ENCODE data around the gene SLC25A1. TPM values are rescaled to one million over a fixed set of nuclear protein-coding genes. Genes with fewer than 3 reads are reported as not detected.

SLC25A1 gene
- polyA plus RNA-seq, 1 donor from 2014 or later: 81.4 TPM

DNA sequence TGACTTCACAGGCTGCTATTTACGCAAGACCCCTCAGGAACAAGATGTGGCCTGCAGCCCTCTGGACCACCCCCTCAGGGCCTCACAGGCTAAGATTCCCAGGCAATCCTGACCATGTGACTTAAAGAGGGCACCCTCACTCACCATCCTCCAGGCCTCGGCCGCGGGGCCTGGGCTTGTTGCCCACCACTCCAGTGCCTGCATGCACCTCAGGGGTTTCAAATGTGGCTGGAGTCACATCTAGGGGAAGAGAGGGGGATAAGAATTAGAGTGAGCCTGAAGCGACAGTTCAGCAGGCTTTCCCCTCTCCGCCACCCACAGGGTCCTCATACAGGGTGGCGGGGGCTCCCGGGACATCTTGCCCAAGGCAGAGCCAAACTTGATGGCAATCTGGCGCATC lies 36.1 kb downstream of the SLC25A1 start:
- no peak overlapping the region for H3K9ac ChIP-seq (ENCODE audit: low read length)
- peaks cover 14% of the 10 kb centered on the region for H3K27me3 ChIP-seq (ENCODE audit: insufficient read depth, low read depth, low read length)
- H2AFZ ChIP-seq (ENCODE audit: low read depth, low read length): no peak overlapping the region
- H3K4me3 ChIP-seq (ENCODE audit: low read length): no peak overlapping the region
- no peak for TF ChIP-seq RAD21 (conservative IDR thresholded peaks at IDR 0.05)
- TF ChIP-seq EZH2 (IDR thresholded peaks at IDR 0.05; ENCODE audit: borderline replicate concordance, insufficient read depth, low read length, poor library complexity, severe bottlenecking): no peak
- no peak for TF ChIP-seq MXI1 (conservative IDR thresholded peaks at IDR 0.05; ENCODE audit: poor library complexity, severe bottlenecking)
- TF ChIP-seq, protein P1, sequence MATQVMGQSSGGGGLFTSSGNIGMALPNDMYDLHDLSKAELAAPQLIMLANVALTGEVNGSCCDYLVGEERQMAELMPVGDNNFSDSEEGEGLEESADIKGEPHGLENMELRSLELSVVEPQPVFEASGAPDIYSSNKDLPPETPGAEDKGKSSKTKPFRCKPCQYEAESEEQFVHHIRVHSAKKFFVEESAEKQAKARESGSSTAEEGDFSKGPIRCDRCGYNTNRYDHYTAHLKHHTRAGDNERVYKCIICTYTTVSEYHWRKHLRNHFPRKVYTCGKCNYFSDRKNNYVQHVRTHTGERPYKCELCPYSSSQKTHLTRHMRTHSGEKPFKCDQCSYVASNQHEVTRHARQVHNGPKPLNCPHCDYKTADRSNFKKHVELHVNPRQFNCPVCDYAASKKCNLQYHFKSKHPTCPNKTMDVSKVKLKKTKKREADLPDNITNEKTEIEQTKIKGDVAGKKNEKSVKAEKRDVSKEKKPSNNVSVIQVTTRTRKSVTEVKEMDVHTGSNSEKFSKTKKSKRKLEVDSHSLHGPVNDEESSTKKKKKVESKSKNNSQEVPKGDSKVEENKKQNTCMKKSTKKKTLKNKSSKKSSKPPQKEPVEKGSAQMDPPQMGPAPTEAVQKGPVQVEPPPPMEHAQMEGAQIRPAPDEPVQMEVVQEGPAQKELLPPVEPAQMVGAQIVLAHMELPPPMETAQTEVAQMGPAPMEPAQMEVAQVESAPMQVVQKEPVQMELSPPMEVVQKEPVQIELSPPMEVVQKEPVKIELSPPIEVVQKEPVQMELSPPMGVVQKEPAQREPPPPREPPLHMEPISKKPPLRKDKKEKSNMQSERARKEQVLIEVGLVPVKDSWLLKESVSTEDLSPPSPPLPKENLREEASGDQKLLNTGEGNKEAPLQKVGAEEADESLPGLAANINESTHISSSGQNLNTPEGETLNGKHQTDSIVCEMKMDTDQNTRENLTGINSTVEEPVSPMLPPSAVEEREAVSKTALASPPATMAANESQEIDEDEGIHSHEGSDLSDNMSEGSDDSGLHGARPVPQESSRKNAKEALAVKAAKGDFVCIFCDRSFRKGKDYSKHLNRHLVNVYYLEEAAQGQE (IDR thresholded peaks at IDR 0.05; ENCODE audit: borderline replicate concordance): no peak
- no peak for TF ChIP-seq EP300 (conservative IDR thresholded peaks at IDR 0.05; ENCODE audit: poor library complexity, severe bottlenecking)
- TF ChIP-seq POLR2AphosphoS5 (IDR thresholded peaks at IDR 0.05): no peak
- TF ChIP-seq, protein P2, sequence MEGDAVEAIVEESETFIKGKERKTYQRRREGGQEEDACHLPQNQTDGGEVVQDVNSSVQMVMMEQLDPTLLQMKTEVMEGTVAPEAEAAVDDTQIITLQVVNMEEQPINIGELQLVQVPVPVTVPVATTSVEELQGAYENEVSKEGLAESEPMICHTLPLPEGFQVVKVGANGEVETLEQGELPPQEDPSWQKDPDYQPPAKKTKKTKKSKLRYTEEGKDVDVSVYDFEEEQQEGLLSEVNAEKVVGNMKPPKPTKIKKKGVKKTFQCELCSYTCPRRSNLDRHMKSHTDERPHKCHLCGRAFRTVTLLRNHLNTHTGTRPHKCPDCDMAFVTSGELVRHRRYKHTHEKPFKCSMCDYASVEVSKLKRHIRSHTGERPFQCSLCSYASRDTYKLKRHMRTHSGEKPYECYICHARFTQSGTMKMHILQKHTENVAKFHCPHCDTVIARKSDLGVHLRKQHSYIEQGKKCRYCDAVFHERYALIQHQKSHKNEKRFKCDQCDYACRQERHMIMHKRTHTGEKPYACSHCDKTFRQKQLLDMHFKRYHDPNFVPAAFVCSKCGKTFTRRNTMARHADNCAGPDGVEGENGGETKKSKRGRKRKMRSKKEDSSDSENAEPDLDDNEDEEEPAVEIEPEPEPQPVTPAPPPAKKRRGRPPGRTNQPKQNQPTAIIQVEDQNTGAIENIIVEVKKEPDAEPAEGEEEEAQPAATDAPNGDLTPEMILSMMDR (IDR thresholded peaks at IDR 0.05; ENCODE audit: poor library complexity, severe bottlenecking): no peak
- no peak for TF ChIP-seq SMC3 (conservative IDR thresholded peaks at IDR 0.05; ENCODE audit: poor library complexity)
- no peak for TF ChIP-seq TAF1 (IDR thresholded peaks at IDR 0.05; ENCODE audit: low read depth)
- H3F3A ChIP-seq (ENCODE audit: insufficient read depth, low read length, poor library complexity, severe bottlenecking): no peaks in the 10 kb centered on the region
- H3K9me3 ChIP-seq (ENCODE audit: low read length): no peaks in the 10 kb centered on the region
- H4K20me1 ChIP-seq (ENCODE audit: insufficient read depth): no peaks in the 10 kb centered on the region
- H3K4me2 ChIP-seq (ENCODE audit: low read length): no peak overlapping the region
- H3K27ac ChIP-seq (ENCODE audit: low read length): no peak overlapping the region
- peaks cover 8% of the 10 kb centered on the region for H3K79me2 ChIP-seq (replicated peaks; ENCODE audit: insufficient read depth, low read length)
- no peaks in the 10 kb centered on the region for H3K36me3 ChIP-seq (ENCODE audit: insufficient read depth, low read length)
- H3K9me2 ChIP-seq (ENCODE audit: insufficient read depth, low read length): no peaks in the 10 kb centered on the region

DNA sequence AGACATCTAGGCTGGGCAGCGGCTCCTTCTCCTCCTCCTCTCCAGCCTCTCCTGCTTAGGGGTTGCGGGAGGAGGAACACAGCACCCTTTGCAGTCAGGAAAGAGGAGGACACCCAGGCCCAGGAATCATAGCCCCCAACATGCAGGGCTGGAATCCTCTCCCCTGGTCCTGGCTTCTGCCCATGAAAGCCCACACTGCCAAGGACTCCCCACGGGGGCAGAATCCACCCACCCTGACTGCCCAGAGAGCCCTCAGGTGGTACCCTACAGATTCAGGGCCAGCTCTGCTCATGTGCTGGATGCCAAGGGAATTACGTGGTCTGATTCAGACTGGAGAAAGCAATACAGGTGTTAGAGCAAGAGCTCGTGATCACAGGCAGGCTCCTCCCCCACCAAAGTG lies 38.6 kb downstream of the SLC25A1 start:
- H3K9ac ChIP-seq (ENCODE audit: low read length): no peak overlapping the region
- peaks cover 8% of the 10 kb centered on the region for H3K79me2 ChIP-seq (replicated peaks; ENCODE audit: insufficient read depth, low read length)
- H3K27ac ChIP-seq (ENCODE audit: low read length): no peak overlapping the region
- no peak overlapping the region for H3K4me3 ChIP-seq (ENCODE audit: low read length)
- H2AFZ ChIP-seq (ENCODE audit: low read depth, low read length): no peak overlapping the region
- no peaks in the 10 kb centered on the region for H3K9me2 ChIP-seq (ENCODE audit: insufficient read depth, low read length)
- no peaks in the 10 kb centered on the region for H3F3A ChIP-seq (ENCODE audit: insufficient read depth, low read length, poor library complexity, severe bottlenecking)
- no peaks in the 10 kb centered on the region for H3K9me3 ChIP-seq (ENCODE audit: low read length)
- no peaks in the 10 kb centered on the region for H3K36me3 ChIP-seq (ENCODE audit: insufficient read depth, low read length)
- TF ChIP-seq RAD21 (conservative IDR thresholded peaks at IDR 0.05): no peak
- no peak for TF ChIP-seq TAF1 (IDR thresholded peaks at IDR 0.05; ENCODE audit: low read depth)
- TF ChIP-seq POLR2AphosphoS5 (IDR thresholded peaks at IDR 0.05): no peak
- no peak for TF ChIP-seq MXI1 (conservative IDR thresholded peaks at IDR 0.05; ENCODE audit: poor library complexity, severe bottlenecking)
- no peak for TF ChIP-seq EP300 (conservative IDR thresholded peaks at IDR 0.05; ENCODE audit: poor library complexity, severe bottlenecking)
- TF ChIP-seq, protein P1 (IDR thresholded peaks at IDR 0.05; ENCODE audit: borderline replicate concordance): no peak
- TF ChIP-seq, protein P2 (IDR thresholded peaks at IDR 0.05; ENCODE audit: poor library complexity, severe bottlenecking): no peak
- H3K4me2 ChIP-seq (ENCODE audit: low read length): no peak overlapping the region
- no peaks in the 10 kb centered on the region for H4K20me1 ChIP-seq (ENCODE audit: insufficient read depth)
- no peaks in the 10 kb centered on the region for H3K27me3 ChIP-seq (ENCODE audit: insufficient read depth, low read depth, low read length)

Data from neural cell (in vitro differentiated cells).